GM21786 (cell line): Measurements from ENCODE around the gene DMBX1.

ENCODE experiments used
- ATAC-seq: cut with Tn5 transposase; IDR thresholded peaks from one replicate; pipeline ENCODE4 v1.9.1; 2021; ENCODE audit not compliant: unreplicated experiment

Gene DMBX1

GRCh38 chr1:46480959-46481646 lies 8.5 kb upstream of the DMBX1 start:
- ATAC-seq = no peak

- ATAC-seq = no peak
Measured at GRCh38 chr1:46481961-46482360, 7.7 kb upstream of the DMBX1 start.

- ATAC-seq = no peak
Measured at GRCh38 chr1:46483589-46483988, 6.0 kb upstream of the DMBX1 start.

GRCh38 chr1:46484783-46485490 lies 4.7 kb upstream of the DMBX1 start:
- ATAC-seq = no peak

- no peak for ATAC-seq
Measured at GRCh38 chr1:46485564-46486431, 3.8 kb upstream of the DMBX1 start.

- no peak for ATAC-seq
Measured at GRCh38 chr1:46486432-46487015, 3.1 kb upstream of the DMBX1 start.

GRCh38 chr1:46487818-46488218 lies 1.8 kb upstream of the DMBX1 start:
- ATAC-seq = no peak

GRCh38 chr1:46488343-46489168 lies 1.1 kb upstream of the DMBX1 start:
- ATAC-seq = no peak

GRCh38 chr1:46489169-46489637 lies 433 bp upstream of the DMBX1 start:
- ATAC-seq = no peak

- no peak for ATAC-seq
Measured at GRCh38 chr1:46490406-46490655, 695 bp downstream of the DMBX1 start.

GRCh38 chr1:46490656-46491442 lies 1.2 kb downstream of the DMBX1 start:
- no peak for ATAC-seq

- no peak for ATAC-seq
Measured at GRCh38 chr1:46491443-46492268, 2.0 kb downstream of the DMBX1 start.

GRCh38 chr1:46492269-46492853 lies 2.7 kb downstream of the DMBX1 start:
- ATAC-seq = no peak

GRCh38 chr1:46492871-46493270 lies 3.2 kb downstream of the DMBX1 start:
- ATAC-seq = no peak

- ATAC-seq = no peak
Measured at GRCh38 chr1:46493316-46494032, 3.8 kb downstream of the DMBX1 start.

- no peak for ATAC-seq
Measured at GRCh38 chr1:46494910-46495309, 5.3 kb downstream of the DMBX1 start.

GRCh38 chr1:46495778-46496177 lies 6.1 kb downstream of the DMBX1 start:
- no peak for ATAC-seq

- ATAC-seq = no peak
Measured at GRCh38 chr1:46496505-46496904, 6.9 kb downstream of the DMBX1 start.
